Lower lobe of right lung (tissue), 2 donors: Measurements from ENCODE around the gene OPN5. TPM values are rescaled to one million over a fixed set of nuclear protein-coding genes. Genes with fewer than 3 reads are reported as not detected.

Experiments
- ATAC-seq, 2 donors: fragments of 200-7000 bp; cut with Tn5 transposase; one replicate each; pipeline ENCODE4 v1.9.1; 2020 to 2022; ENCODE audit warnings: mild to moderate bottlenecking in 2 of 2, moderate library complexity in 2 of 2
- DNase-seq: peaks from one replicate; pipeline ENCODE4 v3.0.0-alpha.2; 2020
- H3K27ac ChIP-seq: fragments of 200-600 bp; one replicate; pipeline ENCODE4 v1.8.0; 2022
- H3K27me3 ChIP-seq: fragments of 200-600 bp; one replicate; pipeline ENCODE4 v1.8.0; 2022; ENCODE audit warnings: low read depth
- H3K36me3 ChIP-seq: fragments of 200-600 bp; one replicate; pipeline ENCODE4 v1.8.0; 2022; ENCODE audit warnings: mild to moderate bottlenecking
- H3K4me1 ChIP-seq: fragments of 200-600 bp; one replicate; pipeline ENCODE4 v1.8.0; 2022
- H3K4me3 ChIP-seq: fragments of 200-600 bp; one replicate; pipeline ENCODE4 v1.8.0; 2022; ENCODE audit warnings: mild to moderate bottlenecking
- H3K9me3 ChIP-seq: fragments of 200-600 bp; one replicate; pipeline ENCODE4 v1.8.0; 2022
- CTCF ChIP-seq: fragments of 200-600 bp; IDR thresholded peaks from one replicate; pipeline ENCODE4 v1.8.0; 2022; ENCODE audit warnings: antibody characterized with exemption, mild to moderate bottlenecking
- intact Hi-C: fragments of 100-400 bp; cut with DNase I; formaldehyde crosslinking; loops from one replicate; pipeline ENCODE4 v1.11.0; 2022
- total RNA-seq: library from RNA; stranded (reverse); fragmentation: NEBNext Ultra II Directional; extraction: Animal tissue kit (Norgen Biotek cat#: 25700); gene quantifications from one replicate; pipeline ENCODE4 v1.2.1, GENCODE V29; 2021
- donor health status: DM: no; HTN: yes; CAD: no; lungs with severe emphysema.

OPN5 gene
- total RNA-seq, 1 donor from 2014 or later, result not detected

GRCh38 chr6:47839645-47840044 is 57.8 kb downstream of the OPN5 start:
- intact Hi-C loops, result no loop called here
- no peak for TF ChIP-seq CTCF
- ATAC-seq (no peak), DNase-seq (no peak)
- Histone ChIP-seq H3K27ac (no peak overlapping the region), H3K36me3 (no peaks in the 10 kb centered on the region), H3K4me3 (no peak overlapping the region), H3K9me3 (no peaks in the 10 kb centered on the region), H3K4me1 (no peaks in the 10 kb centered on the region), H3K27me3 (no peaks in the 10 kb centered on the region)

GRCh38 chr6:47844881-47845280 is 63.0 kb downstream of the OPN5 start:
- ATAC-seq, result no peak
- H3K27ac ChIP-seq, result no peak overlapping the region
- H3K36me3 ChIP-seq, result no peaks in the 10 kb centered on the region
- H3K4me3 ChIP-seq, result no peak overlapping the region
- H3K9me3 ChIP-seq, result no peaks in the 10 kb centered on the region
- intact Hi-C loops, result no loop called here
- DNase-seq, result no peak
- no peaks in the 10 kb centered on the region for H3K4me1 ChIP-seq
- TF ChIP-seq CTCF, result no peak
- no peaks in the 10 kb centered on the region for H3K27me3 ChIP-seq

GRCh38 chr6:47846752-47847151 is 64.9 kb downstream of the OPN5 start:
- ATAC-seq (no peak), DNase-seq (no peak)
- no peaks in the 10 kb centered on the region for H3K36me3 ChIP-seq
- intact Hi-C loops, result no loop called here
- no peaks in the 10 kb centered on the region for H3K9me3 ChIP-seq
- H3K27ac ChIP-seq, result no peak overlapping the region
- no peaks in the 10 kb centered on the region for H3K4me1 ChIP-seq
- H3K4me3 ChIP-seq, result no peak overlapping the region
- no peaks in the 10 kb centered on the region for H3K27me3 ChIP-seq
- no peak for TF ChIP-seq CTCF

DNA sequence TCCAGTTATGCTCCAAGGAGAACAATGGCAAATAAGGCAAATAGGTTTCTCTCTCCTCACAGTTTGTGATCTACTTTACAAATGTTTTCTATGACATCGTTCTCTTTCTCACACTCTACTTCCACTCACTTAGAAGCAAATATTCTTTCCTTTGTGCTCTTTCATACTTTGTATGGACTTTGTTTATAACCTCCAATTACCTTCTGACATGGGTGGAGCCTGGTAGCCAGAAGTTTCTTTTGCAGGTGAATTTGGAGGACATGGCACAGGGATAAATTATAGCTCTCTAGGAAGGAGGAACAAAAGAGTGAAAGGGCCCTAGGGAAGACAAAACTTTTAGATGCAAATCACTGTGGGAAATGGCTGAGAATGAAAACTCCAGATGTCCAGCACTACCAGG is 69.3 kb downstream of the OPN5 start:
- intact Hi-C loops, result no loop called here
- no peak overlapping the region for H3K27ac ChIP-seq
- no peaks in the 10 kb centered on the region for H3K27me3 ChIP-seq
- no peaks in the 10 kb centered on the region for H3K4me1 ChIP-seq
- no peak overlapping the region for H3K4me3 ChIP-seq
- DNase-seq, result no peak
- H3K36me3 ChIP-seq, result no peaks in the 10 kb centered on the region
- ATAC-seq, result no peak
- TF ChIP-seq CTCF, result no peak
- no peaks in the 10 kb centered on the region for H3K9me3 ChIP-seq

DNA sequence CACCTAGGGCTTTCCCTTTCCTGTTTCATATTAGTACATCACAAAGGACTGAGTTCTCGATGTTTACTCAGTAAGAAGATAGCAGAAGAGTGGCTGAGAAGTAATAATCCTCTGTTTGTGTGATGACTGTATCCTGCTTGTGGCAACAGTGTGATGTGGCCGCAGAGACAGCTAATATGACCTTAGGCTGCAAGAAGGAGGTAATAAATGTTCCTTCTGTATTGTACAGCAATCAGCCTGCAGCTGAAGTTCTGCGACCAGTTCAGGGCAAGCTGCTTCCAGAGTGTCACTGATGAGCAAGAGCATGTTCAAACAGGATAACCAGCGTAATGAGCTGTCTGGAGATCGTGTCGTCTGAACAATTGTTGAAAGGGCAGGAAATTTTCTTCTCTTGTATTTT is 70.9 kb downstream of the OPN5 start:
- no peak for TF ChIP-seq CTCF

GRCh38 chr6:47853766-47854165 is 71.9 kb downstream of the OPN5 start:
- Histone ChIP-seq H3K27ac (no peak overlapping the region), H3K4me3 (no peak overlapping the region), H3K36me3 (no peaks in the 10 kb centered on the region), H3K27me3 (no peaks in the 10 kb centered on the region), H3K9me3 (no peaks in the 10 kb centered on the region), H3K4me1 (no peaks in the 10 kb centered on the region)
- intact Hi-C loops, result no loop called here
- no peak for DNase-seq
- TF ChIP-seq CTCF, result no peak
- no peak for ATAC-seq

More for the DNA sequence above, 70.9 kb downstream of the OPN5 start:
- Histone ChIP-seq H3K27ac (no peak overlapping the region), H3K27me3 (no peaks in the 10 kb centered on the region), H3K4me1 (no peaks in the 10 kb centered on the region), H3K36me3 (no peaks in the 10 kb centered on the region), H3K9me3 (no peaks in the 10 kb centered on the region), H3K4me3 (no peak overlapping the region)
- DNase-seq, result no peak
- intact Hi-C loops, result no loop called here
- no peak for ATAC-seq
